Hematopoietic multipotent progenitor cell treated with erythropoietin and hydrocortisone succinate and interleukin-3 and kit ligand, for 15 days (in vitro differentiated cells): ENCODE measurements around the gene TIAM1.

Experiments used
- DNase-seq: peaks from one replicate; pipeline ENCODE4 v3.0.0-alpha.2; 2015; ENCODE audit warnings: low spot score

The TIAM1 gene

DNA sequence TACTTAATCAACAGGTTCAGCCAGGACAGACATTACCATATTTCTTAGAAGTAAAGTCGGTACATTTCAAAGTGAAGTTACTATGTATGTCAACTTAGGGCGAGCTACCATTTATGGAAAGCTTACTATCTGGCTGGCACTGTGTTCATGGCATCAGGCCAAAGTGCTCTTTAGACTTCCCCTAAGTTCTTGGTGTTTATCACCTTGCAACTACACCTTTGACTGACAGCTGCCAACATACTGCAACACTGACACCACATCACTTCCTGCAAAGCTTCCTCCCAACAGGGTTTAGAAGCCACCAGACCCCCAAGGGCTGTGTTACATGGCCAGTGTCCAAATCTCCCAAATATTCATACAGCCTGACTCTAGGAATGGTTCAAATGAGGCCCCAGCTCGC is 61.0 kb downstream of the TIAM1 start:
- DNase-seq: no peak

- DNase-seq: no peak
These were observed 61.9 kb downstream of the TIAM1 start for GRCh38 chr21:31282095-31282709.

- no peak for DNase-seq
These were observed 62.5 kb downstream of the TIAM1 start for GRCh38 chr21:31281561-31281960.

DNA sequence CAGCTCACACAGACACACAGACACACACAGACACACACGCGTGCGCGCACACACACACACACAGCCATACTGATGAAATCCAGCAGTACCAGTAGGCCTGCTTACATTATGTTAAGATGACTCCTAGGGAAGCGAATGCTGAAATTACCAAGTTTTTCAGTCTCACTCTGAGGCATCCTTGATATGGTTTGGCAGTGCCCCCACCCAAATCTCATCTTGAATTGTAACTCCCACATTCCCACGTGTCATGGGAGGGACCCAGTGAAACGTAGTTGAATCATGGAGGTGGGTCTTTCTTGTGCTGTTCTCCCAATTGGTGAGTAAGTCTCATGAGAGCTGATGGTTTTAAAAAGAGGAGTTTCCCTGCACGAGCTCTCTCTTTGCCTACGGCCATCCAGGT is 64.1 kb downstream of the TIAM1 start:
- no peak for DNase-seq

GRCh38 chr21:31279214-31279613 is 64.8 kb downstream of the TIAM1 start:
- no peak for DNase-seq

DNA sequence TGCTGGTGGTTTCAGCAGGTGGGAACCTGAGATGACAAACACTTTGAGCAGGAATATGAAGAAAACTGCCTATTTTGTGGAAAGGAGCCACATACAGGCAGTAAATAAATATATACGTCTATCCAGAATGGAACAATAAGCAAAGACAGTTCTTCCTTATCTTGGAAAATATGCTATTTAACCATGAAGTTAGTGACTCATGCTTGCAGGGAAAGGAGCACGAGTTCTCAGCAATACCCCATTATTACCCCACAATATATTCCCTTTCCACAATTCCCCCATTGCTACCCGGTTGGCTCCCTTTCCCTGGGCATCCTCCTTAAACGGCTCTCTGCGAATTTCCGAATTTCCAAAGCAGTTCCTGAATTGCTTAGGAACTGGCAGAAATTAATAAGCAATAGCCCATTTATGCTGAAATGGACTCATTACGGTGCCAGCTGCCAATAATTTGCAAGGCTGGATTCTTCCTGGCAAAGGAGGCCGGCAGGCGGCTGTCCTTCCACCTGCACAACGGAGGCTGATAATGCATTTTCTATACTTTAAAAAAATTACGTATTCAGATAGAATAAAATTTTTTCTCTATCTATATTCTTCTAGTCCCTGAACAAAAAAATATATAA is 65.4 kb downstream of the TIAM1 start:
- no peak for DNase-seq

- DNase-seq: no peak
These were observed 67.4 kb downstream of the TIAM1 start for GRCh38 chr21:31276663-31277062.

GRCh38 chr21:31275901-31276300 is 68.2 kb downstream of the TIAM1 start:
- no peak for DNase-seq

DNA sequence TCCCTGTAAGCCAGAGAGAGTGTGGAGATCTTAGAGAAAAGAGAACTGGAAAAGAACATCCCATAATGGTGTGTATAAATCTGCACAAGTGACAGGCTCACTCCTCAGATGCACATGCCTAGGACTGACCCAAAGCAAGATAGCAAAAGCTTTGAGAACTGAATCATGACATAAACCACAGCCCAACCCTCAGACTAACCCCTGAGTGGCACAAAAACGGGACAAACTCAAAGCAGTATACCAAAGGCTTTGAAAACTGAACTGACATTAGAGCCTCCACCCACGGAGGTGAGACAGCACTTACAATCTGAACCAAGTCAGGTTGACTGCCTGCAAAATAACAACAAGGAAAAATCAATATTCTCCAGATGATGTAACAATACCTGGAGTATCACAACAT is 70.8 kb downstream of the TIAM1 start:
- no peak for DNase-seq

GRCh38 chr21:31268090-31268489 is 76.0 kb downstream of the TIAM1 start:
- no peak for DNase-seq

DNA sequence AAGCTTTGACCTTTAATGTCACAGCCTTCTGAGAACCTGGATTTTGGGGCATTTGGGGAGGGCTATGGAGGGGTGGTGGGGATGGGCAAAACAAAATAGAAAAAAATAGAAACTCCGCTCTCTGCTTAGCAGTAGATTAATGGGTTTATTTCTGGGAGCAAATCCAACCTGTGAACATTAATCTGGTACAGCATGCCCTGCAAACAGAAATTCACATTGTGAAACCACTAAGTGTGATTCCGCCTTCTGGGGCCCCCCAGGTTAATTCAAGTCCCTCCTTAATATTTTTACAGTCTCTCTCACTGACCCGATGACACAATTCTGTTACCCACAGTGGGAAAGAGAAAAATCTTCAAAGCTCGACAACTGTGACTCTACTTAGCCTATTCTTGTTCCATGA is 76.4 kb downstream of the TIAM1 start:
- DNase-seq: no peak

DNA sequence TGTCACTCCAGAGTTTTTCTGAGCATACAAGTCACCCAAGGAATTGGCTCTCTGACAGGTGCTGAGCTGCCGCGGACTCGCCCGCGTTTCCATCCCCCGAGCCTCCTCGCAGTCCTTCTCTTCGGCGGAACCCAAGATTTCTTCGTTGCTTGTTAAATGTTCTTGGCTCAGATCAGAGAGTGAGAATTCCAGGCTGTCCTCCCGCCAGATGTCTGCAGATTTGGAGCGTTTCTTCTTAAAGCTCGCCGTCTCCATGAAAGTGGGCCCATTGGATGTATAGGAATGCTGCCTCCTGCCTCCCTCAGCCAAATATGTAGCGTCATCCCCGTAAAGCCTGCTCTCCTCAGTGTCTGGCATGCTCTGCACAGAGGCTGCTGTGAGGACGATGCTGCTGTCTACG is 77.8 kb downstream of the TIAM1 start:
- no peak for DNase-seq

GRCh38 chr21:31265366-31266013 is 78.6 kb downstream of the TIAM1 start:
- no peak for DNase-seq

GRCh38 chr21:31264574-31264973 is 79.5 kb downstream of the TIAM1 start:
- no peak for DNase-seq

- DNase-seq: no peak
These were observed 81.3 kb downstream of the TIAM1 start for GRCh38 chr21:31262728-31263127.

DNA sequence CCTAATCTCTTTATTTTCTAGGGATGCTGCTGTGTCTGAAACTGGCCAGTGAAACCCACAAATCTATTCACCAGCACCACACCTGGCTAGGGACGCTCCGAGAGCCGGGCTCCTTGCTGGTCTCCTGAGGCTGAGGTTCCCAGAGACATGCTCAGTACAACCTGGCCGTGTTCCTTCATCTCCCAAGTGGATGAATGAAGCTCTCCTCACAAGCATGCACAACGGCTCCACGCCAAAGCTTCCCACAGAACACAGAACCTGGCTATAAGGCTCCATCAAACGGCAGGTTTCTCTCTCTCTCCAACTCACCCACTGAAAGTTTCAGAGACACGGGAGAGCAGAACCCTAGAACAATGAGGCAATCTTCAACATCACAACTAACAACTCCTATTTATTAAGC is 82.3 kb downstream of the TIAM1 start:
- DNase-seq: no peak

GRCh38 chr21:31260790-31261189 is 83.3 kb downstream of the TIAM1 start:
- DNase-seq: no peak

DNA sequence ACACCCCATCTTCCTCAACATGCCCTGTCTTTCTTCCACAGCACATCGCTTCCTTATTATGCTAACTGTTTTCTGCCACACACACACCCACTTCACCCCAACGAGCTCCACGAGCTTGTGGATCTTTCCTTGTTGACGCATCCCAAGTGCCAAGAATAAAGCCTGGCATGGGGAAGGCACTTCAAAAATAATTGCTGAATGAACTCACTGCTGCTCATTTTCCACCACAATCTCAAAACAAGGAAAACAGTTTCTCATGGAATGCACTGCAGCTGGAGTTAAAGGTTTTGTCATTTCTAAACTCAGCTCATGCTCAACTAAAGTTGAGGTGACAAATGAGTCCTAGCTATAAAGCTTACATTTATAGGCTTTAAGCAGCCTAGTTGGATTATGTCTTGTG is 86.0 kb downstream of the TIAM1 start:
- no peak for DNase-seq

DNA sequence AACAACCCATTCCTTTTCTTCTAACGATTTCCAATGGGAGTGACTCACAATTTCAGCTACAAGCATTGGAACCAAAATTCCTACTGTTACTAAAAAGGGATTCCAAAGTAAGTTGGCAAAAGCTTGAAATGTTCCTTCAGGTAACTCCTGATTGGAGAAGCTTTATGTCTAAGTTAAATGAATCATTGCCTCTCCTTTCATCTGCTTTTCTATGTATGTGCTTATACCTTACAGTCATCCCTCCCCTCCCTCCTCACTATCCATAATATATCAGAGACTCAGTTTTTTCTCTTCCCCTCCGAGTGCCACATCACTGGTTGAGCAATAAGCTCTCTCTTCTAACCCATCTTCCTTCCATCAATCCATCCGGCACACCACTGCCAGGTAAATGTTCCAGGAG is 86.8 kb downstream of the TIAM1 start:
- DNase-seq: no peak

DNA sequence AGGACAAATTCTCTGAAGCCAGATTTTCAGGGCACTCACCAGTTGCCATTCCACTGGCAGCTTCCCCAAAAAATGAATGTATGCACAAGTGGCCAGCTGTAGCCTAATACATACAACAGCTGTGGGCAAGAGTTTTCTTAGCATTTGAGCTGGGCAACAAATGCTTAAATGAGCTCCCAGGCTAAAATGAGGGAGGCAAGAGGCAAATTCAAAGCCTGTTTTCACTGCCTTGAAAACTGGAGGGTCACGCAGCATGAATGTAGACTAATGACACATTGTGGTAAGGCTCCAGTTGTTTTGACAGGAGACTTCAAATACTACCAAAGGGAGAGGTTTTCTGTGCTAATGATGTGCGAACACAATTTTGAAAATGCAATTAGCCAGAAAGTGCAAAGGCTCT is 88.2 kb downstream of the TIAM1 start:
- DNase-seq: no peak

GRCh38 chr21:31255036-31255435 is 89.0 kb downstream of the TIAM1 start:
- no peak for DNase-seq

GRCh38 chr21:31254131-31254530 is 89.9 kb downstream of the TIAM1 start:
- no peak for DNase-seq

GRCh38 chr21:31253684-31254083 is 90.4 kb downstream of the TIAM1 start:
- DNase-seq: no peak

DNA sequence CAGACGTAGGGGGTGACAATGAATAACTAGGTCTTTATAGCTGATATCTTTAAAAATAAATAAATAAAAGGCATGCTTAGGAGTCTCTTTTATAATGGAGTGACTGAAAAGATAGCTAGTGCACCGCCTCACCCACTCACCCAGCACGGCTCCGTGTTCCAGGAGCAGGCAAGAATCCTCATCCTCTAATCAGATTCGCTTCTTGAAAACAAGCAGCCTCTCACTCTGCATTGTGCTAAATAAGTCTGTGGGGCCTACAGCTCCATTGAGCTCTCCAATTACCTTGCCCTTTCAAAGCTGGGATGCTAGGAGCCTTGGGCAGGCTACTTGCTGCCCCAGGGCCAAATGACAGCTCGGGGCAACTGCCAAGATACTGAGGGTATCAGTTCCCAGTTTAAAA is 91.5 kb downstream of the TIAM1 start:
- DNase-seq: no peak
